ENCODE data around the gene ATP10B. TPM values are rescaled to one million over a fixed set of nuclear protein-coding genes. Genes with fewer than 3 reads are reported as not detected.

The ATP10B gene
- total RNA-seq, 1 donor from 2014 or later = not detected

GRCh38 chr5:160525471-160526261 is 326.3 kb downstream of the ATP10B start:
- H3K4me1 Mint-ChIP-seq (ENCODE audit: low read depth) = no peaks in the 10 kb centered on the region
- DNase-seq (ENCODE audit: low spot score) = no peak
- peaks cover 47% of the 10 kb centered on the region for H3K27me3 Mint-ChIP-seq (ENCODE audit: low read depth)
- H3K27ac Mint-ChIP-seq (ENCODE audit: unreplicated experiment) = no peak overlapping the region
- TF ChIP-seq CTCF (IDR thresholded peaks at IDR 0.05) = no peak
- no peaks in the 10 kb centered on the region for H3K36me3 Mint-ChIP-seq (ENCODE audit: low read depth)
- no peaks in the 10 kb centered on the region for H3K9me3 Mint-ChIP-seq (ENCODE audit: low read depth)
- no peak overlapping the region for H3K4me3 Mint-ChIP-seq (ENCODE audit: unreplicated experiment)

- H3K36me3 Mint-ChIP-seq (ENCODE audit: low read depth) = no peaks in the 10 kb centered on the region
These were observed 327.2 kb downstream of the ATP10B start for GRCh38 chr5:160524827-160525226.

GRCh38 chr5:160523502-160524163 is 328.4 kb downstream of the ATP10B start:
- DNase-seq (ENCODE audit: low spot score) = no peak
- Mint-ChIP-seq H3K36me3 (ENCODE audit: low read depth) (no peaks in the 10 kb centered on the region), H3K4me1 (ENCODE audit: low read depth) (no peaks in the 10 kb centered on the region), H3K4me3 (ENCODE audit: unreplicated experiment) (no peak overlapping the region), H3K27me3 (ENCODE audit: low read depth) (peaks cover 42% of the 10 kb centered on the region), H3K9me3 (ENCODE audit: low read depth) (no peaks in the 10 kb centered on the region), H3K27ac (ENCODE audit: unreplicated experiment) (no peak overlapping the region)
- no peak for TF ChIP-seq CTCF (IDR thresholded peaks at IDR 0.05)

More at GRCh38 chr5:160524827-160525226, 327.2 kb downstream of the ATP10B start:
- no peak for DNase-seq (ENCODE audit: low spot score)
- Mint-ChIP-seq H3K4me1 (ENCODE audit: low read depth) (no peaks in the 10 kb centered on the region), H3K9me3 (ENCODE audit: low read depth) (no peaks in the 10 kb centered on the region), H3K27me3 (ENCODE audit: low read depth) (peaks cover 43% of the 10 kb centered on the region), H3K27ac (ENCODE audit: unreplicated experiment) (no peak overlapping the region), H3K4me3 (ENCODE audit: unreplicated experiment) (no peak overlapping the region)
- TF ChIP-seq CTCF (IDR thresholded peaks at IDR 0.05) = no peak

- no peaks in the 10 kb centered on the region for H3K9me3 Mint-ChIP-seq (ENCODE audit: low read depth)
- TF ChIP-seq CTCF (IDR thresholded peaks at IDR 0.05) = no peak
- no peak for DNase-seq (ENCODE audit: low spot score)
- peaks cover 29% of the 10 kb centered on the region for H3K27me3 Mint-ChIP-seq (ENCODE audit: low read depth)
- H3K4me3 Mint-ChIP-seq (ENCODE audit: unreplicated experiment) = no peak overlapping the region
- no peaks in the 10 kb centered on the region for H3K36me3 Mint-ChIP-seq (ENCODE audit: low read depth)
- H3K27ac Mint-ChIP-seq (ENCODE audit: unreplicated experiment) = no peak overlapping the region
- H3K4me1 Mint-ChIP-seq (ENCODE audit: low read depth) = no peaks in the 10 kb centered on the region
These were observed 330.7 kb downstream of the ATP10B start for GRCh38 chr5:160521392-160521663.

GRCh38 chr5:160520609-160521391 is 331.2 kb downstream of the ATP10B start:
- Mint-ChIP-seq H3K27ac (ENCODE audit: unreplicated experiment) (no peak overlapping the region), H3K4me1 (ENCODE audit: low read depth) (no peaks in the 10 kb centered on the region), H3K36me3 (ENCODE audit: low read depth) (no peaks in the 10 kb centered on the region), H3K27me3 (ENCODE audit: low read depth) (peaks cover 30% of the 10 kb centered on the region), H3K4me3 (ENCODE audit: unreplicated experiment) (no peak overlapping the region), H3K9me3 (ENCODE audit: low read depth) (no peaks in the 10 kb centered on the region)
- TF ChIP-seq CTCF (IDR thresholded peaks at IDR 0.05) = no peak
- DNase-seq (ENCODE audit: low spot score) = no peak

Measured in chondrocyte (in vitro differentiated cells).